OCI-LY7 (cell line): ENCODE measurements around the gene OR13A1. TPM values are rescaled to one million over a fixed set of nuclear protein-coding genes. Genes with fewer than 3 reads are reported as not detected.
"Not testable (repeated sequence)": the region's sequence is repeated elsewhere in the genome, so short reads cannot be mapped to it uniquely, and the experiment has no call there.

ENCODE experiments used
- BruUV-seq: library from RNA; stranded (reverse); fragments of 400-500 nt; replicated peaks from 2 replicates; lab custom pipeline; 2021; lab: Mats Ljungman, UMichigan
- CTCF ChIA-PET: fragments of 300-600 bp; sonication (Branson Sonifier 250); formaldehyde crosslinking; loops from one replicate; lab custom pipeline; 2022; ENCODE audit warnings: antibody characterized with exemption; ENCODE audit not compliant: unreplicated experiment; lab: Charles Lee
- POLR2A ChIA-PET: fragments of 300-600 bp; sonication (Branson Sonifier 250); formaldehyde crosslinking; loops from one replicate; lab custom pipeline; 2022; ENCODE audit warnings: antibody characterized with exemption; lab: Charles Lee
- DNase-seq: peaks from one replicate; pipeline ENCODE4 v3.0.0-alpha.2; 2015; ENCODE audit warnings: low spot score
- H2AFZ ChIP-seq: fragments of 200-600 bp; sonication (generic), shearing (Covaris generic); 2 replicates; pipeline ENCODE4 v1.6.1; 2014; ENCODE audit warnings: mild to moderate bottlenecking, antibody characterized with exemption, low read length, moderate library complexity
- H3K27ac ChIP-seq: fragments of 200-600 bp; sonication (generic); 2 replicates; pipeline ENCODE4 v1.5.1; 2014; ENCODE audit warnings: mixed run types, low read depth, mild to moderate bottlenecking, moderate library complexity, low read length, inconsistent platforms; ENCODE audit not compliant: poor library complexity, severe bottlenecking
- H3K36me3 ChIP-seq: fragments of 200-600 bp; sonication (generic); 2 replicates; pipeline ENCODE4 v1.6.1; 2014; ENCODE audit warnings: mild to moderate bottlenecking, antibody characterized with exemption, low read length, moderate library complexity, mixed read lengths; ENCODE audit not compliant: insufficient read depth
- H3K4me1 ChIP-seq: fragments of 200-600 bp; sonication (generic); 2 replicates; pipeline ENCODE4 v1.5.1; 2014; ENCODE audit warnings: mild to moderate bottlenecking, low read length; ENCODE audit not compliant: insufficient read depth, poor library complexity, severe bottlenecking
- H3K4me2 ChIP-seq: fragments of 200-600 bp; sonication (generic); 2 replicates; pipeline ENCODE4 v1.6.1; 2014; ENCODE audit warnings: mild to moderate bottlenecking, low read length
- H3K4me3 ChIP-seq: fragments of 200-600 bp; sonication (generic); 2 replicates; pipeline ENCODE4 v1.5.1; 2014; ENCODE audit warnings: mild to moderate bottlenecking, low read depth, low read length; ENCODE audit not compliant: poor library complexity, severe bottlenecking
- H3K79me2 ChIP-seq: fragments of 200-600 bp; sonication (generic); 2 replicates; pipeline ENCODE4 v1.6.1; 2016; ENCODE audit warnings: low read depth, mild to moderate bottlenecking, low read length, moderate library complexity, mixed read lengths; ENCODE audit not compliant: insufficient read depth
- H3K9me2 ChIP-seq: fragments of 200-600 bp; sonication (generic); 2 replicates; pipeline ENCODE4 v1.6.1; 2016; ENCODE audit warnings: mild to moderate bottlenecking, low read length, mixed read lengths; ENCODE audit not compliant: insufficient read depth
- H3K9me3 ChIP-seq: fragments of 200-600 bp; sonication (generic); 2 replicates; pipeline ENCODE4 v1.6.1; 2014; ENCODE audit warnings: mild to moderate bottlenecking, mixed run types, low read length, mixed read lengths
- H4K20me1 ChIP-seq: fragments of 200-600 bp; sonication (generic); 2 replicates; pipeline ENCODE4 v1.6.1; 2014; ENCODE audit warnings: mild to moderate bottlenecking, antibody characterized with exemption, low read length, moderate library complexity, mixed read lengths; ENCODE audit not compliant: insufficient read depth
- CTCF ChIP-seq: fragments of 200-600 bp; sonication (generic); conservative IDR thresholded peaks from 2 replicates; pipeline ENCODE4 v1.5.1; 2014; ENCODE audit warnings: mild to moderate bottlenecking, antibody characterized with exemption, low read length, moderate library complexity, mixed read lengths
- EZH2phosphoT487 ChIP-seq: fragments of 200-600 bp; sonication (generic); IDR thresholded peaks from 2 replicates; pipeline ENCODE4 v1.6.1; 2018; ENCODE audit warnings: low read depth, borderline replicate concordance, mild to moderate bottlenecking, mixed run types, antibody characterized with exemption, low read length, moderate library complexity, mixed read lengths
- intact Hi-C: fragments of 100-400 bp; cut with micrococcal nuclease; formaldehyde crosslinking; loops from one replicate; pipeline ENCODE4 v1.10.0; 2022; ENCODE audit not compliant: unreplicated experiment
- total RNA-seq, 2 experiments: library from RNA; depleted of rRNA in 1 of 2; stranded (reverse); fragments of >200 nt in 1 of 2; shearing (Covaris generic) in 1 of 2; gene quantifications; 2 replicates each; pipeline ENCODE4 v1.2.3, GENCODE V29; 2014 to 2022

OR13A1 gene
- total RNA-seq, 2 experiments from 2014 or later = 14.4 to 17.4 TPM

- Histone ChIP-seq H3K4me3 (no peak overlapping the region), H3K4me1 (no peaks in the 10 kb centered on the region), H3K9me3 (peaks cover 23% of the 10 kb centered on the region), H2AFZ (no peak overlapping the region), H3K27ac (no peak overlapping the region), H3K4me2 (no peak overlapping the region), H4K20me1 (no peaks in the 10 kb centered on the region), H3K36me3 (peaks cover 7% of the 10 kb centered on the region), H3K79me2 (no peaks in the 10 kb centered on the region), H3K9me2 (no peaks in the 10 kb centered on the region)
- no TSS peak for BruUV-seq
- peak; percentile 44 for DNase-seq
- intact Hi-C loops = no loop called here
- ChIA-PET CTCF (no interaction called here), POLR2A (interaction anchor here (1.6 kb wide), 1 partner anchor 67 kb away, joined by 3 read pairs; no protein-coding TSS in a partner anchor)
- peak; percentile 60 for TF ChIP-seq CTCF
- no peak for TF ChIP-seq EZH2phosphoT487
Observed at GRCh38 chr10:45308707-45309106, 6.7 kb downstream of the OR13A1 start.

DNA sequence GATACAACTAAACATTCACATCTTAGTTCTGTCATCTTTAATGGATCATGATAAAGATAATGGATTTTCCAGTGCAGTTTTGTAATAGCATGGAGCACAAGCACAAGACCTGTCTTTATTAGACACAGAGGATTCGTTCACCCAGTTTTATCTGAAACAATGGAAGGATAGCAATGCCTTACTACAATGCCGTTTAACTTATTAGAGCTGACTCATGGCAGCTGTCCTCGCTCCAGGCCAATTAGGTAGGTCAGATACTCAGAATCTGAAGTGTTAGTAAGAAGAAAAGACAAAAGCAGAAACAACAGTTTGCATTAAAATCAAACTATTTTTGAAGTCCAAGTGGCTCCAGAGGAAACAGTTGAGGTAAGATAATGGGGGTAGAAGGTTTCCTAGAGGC lies 12.8 kb downstream of the OR13A1 start:
- Histone ChIP-seq H3K79me2 (no peaks in the 10 kb centered on the region), H3K4me2 (no peak overlapping the region), H2AFZ (no peak overlapping the region), H3K9me2 (no peaks in the 10 kb centered on the region), H3K36me3 (peaks cover 34% of the 10 kb centered on the region), H3K4me1 (no peaks in the 10 kb centered on the region), H3K4me3 (no peak overlapping the region), H4K20me1 (no peaks in the 10 kb centered on the region), H3K9me3 (no peaks in the 10 kb centered on the region), H3K27ac (no peak overlapping the region)
- intact Hi-C loops = no loop called here
- TF ChIP-seq CTCF = no peak
- no peak for TF ChIP-seq EZH2phosphoT487
- ChIA-PET POLR2A (interaction anchor here (0.7 kb wide), 1 partner anchor 11 kb away, joined by 3 read pairs; no protein-coding TSS in a partner anchor), CTCF (no interaction called here)
- no TSS peak for BruUV-seq
- DNase-seq = no peak

DNA sequence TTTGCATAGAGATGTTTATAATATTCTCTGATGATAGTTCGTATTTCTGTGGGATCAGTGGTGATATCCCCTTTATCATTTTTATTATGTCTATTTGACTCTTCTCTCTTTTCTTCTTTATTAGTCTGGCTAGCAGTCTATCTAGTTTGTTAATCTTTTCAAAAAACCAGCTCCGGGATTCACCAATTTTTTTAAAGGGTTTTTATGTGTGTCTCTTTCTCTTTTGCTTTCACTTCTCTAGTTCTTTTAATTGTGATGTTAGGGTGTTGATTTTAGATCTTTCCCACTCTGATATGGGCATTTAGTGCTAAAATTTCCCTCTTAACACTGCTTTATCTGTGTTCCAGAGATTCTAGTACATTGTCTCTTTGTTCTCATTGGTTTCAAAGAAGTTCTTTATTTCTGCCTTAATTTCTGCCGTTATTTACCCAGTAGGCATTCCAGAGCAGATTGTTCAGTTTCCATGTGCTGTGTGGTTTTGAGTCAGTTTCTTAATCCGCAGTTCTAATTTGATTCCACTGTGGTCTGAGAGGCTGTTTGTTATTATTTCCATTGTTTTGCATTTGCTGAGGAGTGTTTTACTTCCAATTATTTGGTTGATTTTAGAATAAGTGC lies 17.0 kb downstream of the OR13A1 start:
- H3K4me3 ChIP-seq, POLR2A ChIA-PET, H2AFZ ChIP-seq, H3K9me3 ChIP-seq, CTCF ChIA-PET, H3K79me2 ChIP-seq, H3K4me2 ChIP-seq, DNase-seq, H3K9me2 ChIP-seq, BruUV-seq, H4K20me1 ChIP-seq, H3K27ac ChIP-seq, H3K4me1 ChIP-seq, intact Hi-C loops: not testable (repeated sequence)
- peaks cover 24% of the 10 kb centered on the region for H3K36me3 ChIP-seq
